ENCODE results near the gene LIG1.

- TF ChIP-seq REST (tag by site-specific recombination; IDR thresholded peaks at IDR 0.05): no peak
- no peak for TF ChIP-seq PBX3 (CRISPR knock-in tag; IDR thresholded peaks at IDR 0.05)
- TF ChIP-seq ZBTB17 (tag by site-specific recombination; IDR thresholded peaks at IDR 0.05): no peak
- no peak for TF ChIP-seq KLF8 (tag by site-specific recombination; IDR thresholded peaks at IDR 0.05)
- no peak for TF ChIP-seq GLIS1 (tag by site-specific recombination; IDR thresholded peaks at IDR 0.05)
- TF ChIP-seq CTCF (tag by site-specific recombination; IDR thresholded peaks at IDR 0.05): no peak
- TF ChIP-seq ZBTB49 (tag by site-specific recombination; IDR thresholded peaks at IDR 0.05; ENCODE audit: low read depth): no peak
These were observed 48.9 kb upstream of the LIG1 start for GRCh38 chr19:48218997-48219396.
